SK-N-SH (cell line): Measurements from ENCODE around the gene SOD3. TPM values are rescaled to one million over a fixed set of nuclear protein-coding genes. Genes with fewer than 3 reads are reported as not detected.

Experiments
- CTCF ChIA-PET: fragments of 300-600, 350-600 bp; formaldehyde crosslinking; extraction: SDS; loops from one replicate; lab custom pipeline; 2021; lab: Yijun Ruan, JAX
- POLR2A ChIA-PET: fragments of 350-600 bp; sonication (Branson Sonifier 250); formaldehyde crosslinking; extraction: SDS; loops from one replicate; lab custom pipeline; 2020; ENCODE audit warnings: antibody characterized with exemption, inconsistent platforms; lab: Yijun Ruan, JAX
- DNase-seq: peaks from one replicate; pipeline ENCODE4 v3.0.0; 2012
- H2AFZ ChIP-seq: fragments of 200-600 bp; sonication (generic); 2 replicates; pipeline ENCODE4 v1.8.1; 2016; ENCODE audit warnings: antibody characterized with exemption, mild to moderate bottlenecking, low read depth
- H3F3A ChIP-seq: fragments of 200-600 bp; sonication (generic); replicated peaks from 2 replicates; pipeline ENCODE3; 2016; ENCODE audit warnings: antibody characterized with exemption, mild to moderate bottlenecking; ENCODE audit not compliant: insufficient read depth
- H3K27ac ChIP-seq, 2 experiments: fragments of 200-500 bp in 1 of 2; fragments of 200-600 bp in 1 of 2; sonication (Bioruptor generic) in 1 of 2; sonication (generic), shearing (Covaris generic) in 1 of 2; 2 replicates each; pipeline versions ENCODE4 v1.5.1 to v1.6.1; 2014 to 2016; ENCODE audit warnings: low read depth in 2 of 2, inconsistent platforms in 1 of 2, low read length in 1 of 2, mild to moderate bottlenecking in 1 of 2, mixed read lengths in 1 of 2
- H3K27me3 ChIP-seq: fragments of 200-600 bp; sonication (generic), shearing (Covaris generic); 2 replicates; pipeline ENCODE4 v1.6.1; 2016; ENCODE audit warnings: mixed run types; ENCODE audit not compliant: insufficient read depth
- H3K36me3 ChIP-seq, 2 experiments: fragments of 200-500 bp in 1 of 2; fragments of 200-600 bp in 1 of 2; sonication (Bioruptor generic) in 1 of 2; sonication (generic) in 1 of 2; replicated peaks in 1 of 2; 2 replicates each; pipeline versions ENCODE3 to v1.5.1; 2014 to 2016; ENCODE audit warnings: low read length in 1 of 2, mild to moderate bottlenecking in 1 of 2; ENCODE audit not compliant: insufficient read depth in 2 of 2, control insufficient read depth in 1 of 2
- H3K4me1 ChIP-seq, 2 experiments: fragments of 200-500 bp in 1 of 2; fragments of 200-600 bp in 1 of 2; sonication (Bioruptor generic) in 1 of 2; sonication (generic), shearing (Covaris generic) in 1 of 2; 2 replicates each; pipeline versions ENCODE4 v1.5.1 to v1.6.1; 2014 to 2016; ENCODE audit warnings: low read depth in 1 of 2, low read length in 1 of 2, mixed run types in 1 of 2; ENCODE audit not compliant: insufficient read depth in 2 of 2, control insufficient read depth in 1 of 2
- H3K4me2 ChIP-seq: fragments of 200-600 bp; sonication (generic), shearing (Covaris generic); 2 replicates; pipeline ENCODE4 v1.6.1; 2017; ENCODE audit warnings: mixed run types
- H3K4me3 ChIP-seq, 2 experiments: fragments of 200-500 bp in 1 of 2; fragments of 200-600 bp in 1 of 2; sonication (Bioruptor generic) in 1 of 2; sonication (generic), shearing (Covaris generic) in 1 of 2; 2 replicates each; pipeline versions ENCODE4 v1.5.1 to v1.8.1; 2014 to 2016; ENCODE audit warnings: low read depth in 2 of 2, inconsistent platforms in 1 of 2, low read length in 1 of 2, mild to moderate bottlenecking in 1 of 2, mixed read lengths in 1 of 2, moderate library complexity in 1 of 2
- H3K79me2 ChIP-seq: fragments of 200-600 bp; sonication (generic); 2 replicates; pipeline ENCODE4 v1.8.1; 2017; ENCODE audit warnings: mild to moderate bottlenecking; ENCODE audit not compliant: insufficient read depth
- H3K9ac ChIP-seq: fragments of 200-600 bp; sonication (generic); 2 replicates; pipeline ENCODE4 v1.6.1; 2017; ENCODE audit warnings: mixed run types
- H3K9me2 ChIP-seq: fragments of 200-600 bp; sonication (generic); 2 replicates; pipeline ENCODE4 v1.6.1; 2017; ENCODE audit warnings: mixed run types
- H3K9me3 ChIP-seq: fragments of 200-600 bp; sonication (generic); 2 replicates; pipeline ENCODE4 v1.6.1; 2017; ENCODE audit warnings: mixed run types, mild to moderate bottlenecking, moderate library complexity
- H4K20me1 ChIP-seq: fragments of 200-600 bp; sonication (generic); 2 replicates; pipeline ENCODE4 v1.6.1; 2017; ENCODE audit warnings: mild to moderate bottlenecking, mixed run types; ENCODE audit not compliant: insufficient read depth
- CHD2 ChIP-seq: fragments of 150-350 bp; IDR thresholded peaks from 2 replicates; pipeline ENCODE4 v1.6.1; 2018; ENCODE audit warnings: low read length; ENCODE audit not compliant: partially characterized antibody
- EP300 ChIP-seq, 2 experiments: IDR thresholded peaks; 2 replicates each; pipeline versions ENCODE4 v1.4.0 to v1.6.1; 2012; ENCODE audit warnings: borderline replicate concordance in 1 of 2, low read depth in 1 of 2, low read length in 1 of 2
- FOSL2 ChIP-seq: IDR thresholded peaks from 2 replicates; pipeline ENCODE4 v1.4.0; 2012; ENCODE audit warnings: low read depth, mild to moderate bottlenecking, moderate library complexity, borderline replicate concordance
- FOXJ3 ChIP-seq: sonication (generic); formaldehyde crosslinking; IDR thresholded peaks from 2 replicates; pipeline ENCODE4 v1.5.1; 2020; ENCODE audit warnings: mild to moderate bottlenecking, missing genetic modification reagents
- GABPA ChIP-seq: IDR thresholded peaks from 2 replicates; pipeline ENCODE4 v1.4.0; 2012; ENCODE audit warnings: low read depth, mild to moderate bottlenecking
- GATA2 ChIP-seq: sonication (generic); formaldehyde crosslinking; IDR thresholded peaks from 2 replicates; pipeline ENCODE4 v1.5.0; 2020; ENCODE audit warnings: mild to moderate bottlenecking, missing genetic modification reagents
- JUND ChIP-seq: IDR thresholded peaks from 2 replicates; pipeline ENCODE4 v1.4.0; 2012
- NRF1 ChIP-seq: IDR thresholded peaks from 2 replicates; pipeline ENCODE4 v1.6.1; 2012; ENCODE audit warnings: low read depth, mild to moderate bottlenecking, low read length
- PBX3 ChIP-seq: IDR thresholded peaks from 2 replicates; pipeline ENCODE4; 2012
- REST ChIP-seq: IDR thresholded peaks from 2 replicates; pipeline ENCODE4 v1.6.1; 2012; ENCODE audit warnings: mild to moderate bottlenecking, low read depth, low read length, moderate library complexity
- RFX5 ChIP-seq: IDR thresholded peaks from 2 replicates; pipeline ENCODE4 v1.6.1; 2012; ENCODE audit warnings: mild to moderate bottlenecking, improper control_type of control experiment, low read length
- RXRA ChIP-seq: IDR thresholded peaks from 2 replicates; pipeline ENCODE4 v1.4.0; 2012; ENCODE audit warnings: low read depth, mild to moderate bottlenecking, borderline replicate concordance
- SMC3 ChIP-seq: IDR thresholded peaks from 2 replicates; pipeline ENCODE4 v1.6.1; 2012; ENCODE audit warnings: low read depth, low read length, improper control_type of control experiment
- TAF1 ChIP-seq: IDR thresholded peaks from 2 replicates; pipeline ENCODE4 v1.6.1; 2012; ENCODE audit warnings: low read depth, mild to moderate bottlenecking, low read length, moderate library complexity, borderline replicate concordance
- TCF12 ChIP-seq: IDR thresholded peaks from 2 replicates; pipeline ENCODE4 v1.4.0; 2012
- USF1 ChIP-seq: IDR thresholded peaks from 2 replicates; pipeline ENCODE4 v1.4.0; 2012; ENCODE audit warnings: low read depth, borderline replicate concordance
- USF2 ChIP-seq: fragments of 150-350 bp; IDR thresholded peaks from 2 replicates; pipeline ENCODE4 v1.6.1; 2017; ENCODE audit warnings: antibody characterized with exemption, low read length, low read depth, borderline replicate concordance
- WGBS: methylation state at CpG from one replicate; pipeline ENCODE4 v1.1.6; 2017; ENCODE audit warnings: low lambda C conversion rate; 5-methylcytosine and 5-hydroxymethylcytosine counted together
- polyA plus RNA-seq, 3 experiments: library from polyadenylated mRNA; depleted of rRNA; stranded (reverse); fragments of >200 nt; gene quantifications; 2 replicates each; pipeline ENCODE4 v1.2.3, GENCODE V29; 2012

Gene SOD3
- polyA plus RNA-seq, 1 of the 3 experiments (the other 2 are of a cell fraction), result 21.6 TPM

GRCh38 chr4:24748023-24748422, 47.4 kb upstream of the SOD3 start:
- Histone ChIP-seq H2AFZ (no peak overlapping the region), H4K20me1 (no peaks in the 10 kb centered on the region), H3K79me2 (no peaks in the 10 kb centered on the region), H3K27ac (peak overlapping the region; percentile 55 to 93; a peak in 3 of 4 replicates), H3K36me3 (no peaks in the 10 kb centered on the region), H3K9me2 (no peaks in the 10 kb centered on the region), H3K27me3 (no peaks in the 10 kb centered on the region), H3K4me3 (no peak overlapping the region), H3K4me2 (peak overlapping the region; percentile 66; the same call in 1 of the 2 replicates), H3F3A (peaks cover 25% of the 10 kb centered on the region), H3K9me3 (no peaks in the 10 kb centered on the region), H3K9ac (no peak overlapping the region; the same call in 1 of the 2 replicates), H3K4me1 (peaks cover 0 to 6% of the 10 kb centered on the region in 2 experiments; a peak in 2 of 4 replicates)
- no peak for DNase-seq
- WGBS, result 43% methylated on average over 4 of the region's 4 CpGs
- TF ChIP-seq USF2, result no peak
- TF ChIP-seq PBX3, result no peak
- POLR2A ChIA-PET, result no interaction called here
- CTCF ChIA-PET, result no interaction called here

GRCh38 chr4:24748758-24749350, 46.5 kb upstream of the SOD3 start:
- ChIA-PET CTCF (no interaction called here), POLR2A (no interaction called here)
- Histone ChIP-seq H3K4me2 (peak overlapping the region; percentile 66; the same call in 1 of the 2 replicates), H3K9ac (peak overlapping the region; percentile 40; the same call in 1 of the 2 replicates), H2AFZ (peak overlapping the region; percentile 88; the same call in 1 of the 2 replicates), H3K27ac (peak overlapping the region; percentile 55 to 93; a peak in 3 of 4 replicates), H3F3A (peaks cover 25% of the 10 kb centered on the region), H3K9me3 (no peaks in the 10 kb centered on the region), H3K4me1 (peaks cover 0 to 6% of the 10 kb centered on the region in 2 experiments; a peak in 2 of 4 replicates), H4K20me1 (no peaks in the 10 kb centered on the region), H3K9me2 (no peaks in the 10 kb centered on the region), H3K36me3 (no peaks in the 10 kb centered on the region), H3K79me2 (no peaks in the 10 kb centered on the region), H3K27me3 (no peaks in the 10 kb centered on the region), H3K4me3 (no peak overlapping the region; a peak in 1 of 4 replicates)
- 29% methylated on average over 10 of the region's 10 CpGs for WGBS
- DNase-seq, result no peak
- TF ChIP-seq USF1 (no peak), REST (no peak), RXRA (peak; percentile 46; the same call in 1 of the 2 replicates), TCF12 (peak; percentile 86), JUND (peak; percentile 83), CHD2 (no peak), FOXJ3 (no peak), RFX5 (no peak), USF2 (no peak), FOSL2 (peak; percentile 70; the same call in 1 of the 2 replicates), GABPA (no peak), EP300 (IDR thresholded peaks at IDR 0.05; ENCODE audit: borderline replicate concordance in 1 of 2, low read depth in 1 of 2, low read length in 1 of 2) (peak in 1 of 2 experiments; percentile 86; a peak in 2 of 4 replicates), GATA2 (CRISPR knock-in tag) (no peak), PBX3 (peak; percentile 91), SMC3 (no peak), TAF1 (no peak), NRF1 (no peak)
